OCI-LY7 (cell line): ENCODE results near the gene CSNK1D. TPM values are rescaled to one million over a fixed set of nuclear protein-coding genes. Genes with fewer than 3 reads are reported as not detected.

Experiments
- BruUV-seq: library from RNA; stranded (reverse); fragments of 400-500 nt; replicated peaks from 2 replicates; lab custom pipeline; 2021; lab: Mats Ljungman, UMichigan
- CTCF ChIA-PET: fragments of 300-600 bp; sonication (Branson Sonifier 250); formaldehyde crosslinking; loops from one replicate; lab custom pipeline; 2022; ENCODE audit warnings: antibody characterized with exemption; ENCODE audit not compliant: unreplicated experiment; lab: Charles Lee
- POLR2A ChIA-PET: fragments of 300-600 bp; sonication (Branson Sonifier 250); formaldehyde crosslinking; loops from one replicate; lab custom pipeline; 2022; ENCODE audit warnings: antibody characterized with exemption; lab: Charles Lee
- DNase-seq: peaks from one replicate; pipeline ENCODE4 v3.0.0-alpha.2; 2015; ENCODE audit warnings: low spot score
- H2AFZ ChIP-seq: fragments of 200-600 bp; sonication (generic), shearing (Covaris generic); 2 replicates; pipeline ENCODE4 v1.6.1; 2014; ENCODE audit warnings: mild to moderate bottlenecking, antibody characterized with exemption, low read length, moderate library complexity
- H3K27ac ChIP-seq: fragments of 200-600 bp; sonication (generic); 2 replicates; pipeline ENCODE4 v1.5.1; 2014; ENCODE audit warnings: mixed run types, low read depth, mild to moderate bottlenecking, moderate library complexity, low read length, inconsistent platforms; ENCODE audit not compliant: poor library complexity, severe bottlenecking
- H3K36me3 ChIP-seq: fragments of 200-600 bp; sonication (generic); 2 replicates; pipeline ENCODE4 v1.6.1; 2014; ENCODE audit warnings: mild to moderate bottlenecking, antibody characterized with exemption, low read length, moderate library complexity, mixed read lengths; ENCODE audit not compliant: insufficient read depth
- H3K4me1 ChIP-seq: fragments of 200-600 bp; sonication (generic); 2 replicates; pipeline ENCODE4 v1.5.1; 2014; ENCODE audit warnings: mild to moderate bottlenecking, low read length; ENCODE audit not compliant: insufficient read depth, poor library complexity, severe bottlenecking
- H3K4me2 ChIP-seq: fragments of 200-600 bp; sonication (generic); 2 replicates; pipeline ENCODE4 v1.6.1; 2014; ENCODE audit warnings: mild to moderate bottlenecking, low read length
- H3K4me3 ChIP-seq: fragments of 200-600 bp; sonication (generic); 2 replicates; pipeline ENCODE4 v1.5.1; 2014; ENCODE audit warnings: mild to moderate bottlenecking, low read depth, low read length; ENCODE audit not compliant: poor library complexity, severe bottlenecking
- H3K79me2 ChIP-seq: fragments of 200-600 bp; sonication (generic); 2 replicates; pipeline ENCODE4 v1.6.1; 2016; ENCODE audit warnings: low read depth, mild to moderate bottlenecking, low read length, moderate library complexity, mixed read lengths; ENCODE audit not compliant: insufficient read depth
- H3K9me2 ChIP-seq: fragments of 200-600 bp; sonication (generic); 2 replicates; pipeline ENCODE4 v1.6.1; 2016; ENCODE audit warnings: mild to moderate bottlenecking, low read length, mixed read lengths; ENCODE audit not compliant: insufficient read depth
- H3K9me3 ChIP-seq: fragments of 200-600 bp; sonication (generic); 2 replicates; pipeline ENCODE4 v1.6.1; 2014; ENCODE audit warnings: mild to moderate bottlenecking, mixed run types, low read length, mixed read lengths
- H4K20me1 ChIP-seq: fragments of 200-600 bp; sonication (generic); 2 replicates; pipeline ENCODE4 v1.6.1; 2014; ENCODE audit warnings: mild to moderate bottlenecking, antibody characterized with exemption, low read length, moderate library complexity, mixed read lengths; ENCODE audit not compliant: insufficient read depth
- EZH2phosphoT487 ChIP-seq: fragments of 200-600 bp; sonication (generic); IDR thresholded peaks from 2 replicates; pipeline ENCODE4 v1.6.1; 2018; ENCODE audit warnings: low read depth, borderline replicate concordance, mild to moderate bottlenecking, mixed run types, antibody characterized with exemption, low read length, moderate library complexity, mixed read lengths
- intact Hi-C: fragments of 100-400 bp; cut with micrococcal nuclease; formaldehyde crosslinking; loops from one replicate; pipeline ENCODE4 v1.10.0; 2022; ENCODE audit not compliant: unreplicated experiment
- total RNA-seq, 2 experiments: library from RNA; depleted of rRNA in 1 of 2; stranded (reverse); fragments of >200 nt in 1 of 2; shearing (Covaris generic) in 1 of 2; gene quantifications; 2 replicates each; pipeline ENCODE4 v1.2.3, GENCODE V29; 2014 to 2022
- TF ChIP-seq, protein P1 (sequence below): fragments of 200-600 bp; sonication (generic); conservative IDR thresholded peaks from 2 replicates; pipeline ENCODE4 v1.5.1; 2014; ENCODE audit warnings: mild to moderate bottlenecking, antibody characterized with exemption, low read length, moderate library complexity, mixed read lengths

CSNK1D gene
- total RNA-seq, 2 experiments from 2014 or later, result 53.0 to 181 TPM

DNA sequence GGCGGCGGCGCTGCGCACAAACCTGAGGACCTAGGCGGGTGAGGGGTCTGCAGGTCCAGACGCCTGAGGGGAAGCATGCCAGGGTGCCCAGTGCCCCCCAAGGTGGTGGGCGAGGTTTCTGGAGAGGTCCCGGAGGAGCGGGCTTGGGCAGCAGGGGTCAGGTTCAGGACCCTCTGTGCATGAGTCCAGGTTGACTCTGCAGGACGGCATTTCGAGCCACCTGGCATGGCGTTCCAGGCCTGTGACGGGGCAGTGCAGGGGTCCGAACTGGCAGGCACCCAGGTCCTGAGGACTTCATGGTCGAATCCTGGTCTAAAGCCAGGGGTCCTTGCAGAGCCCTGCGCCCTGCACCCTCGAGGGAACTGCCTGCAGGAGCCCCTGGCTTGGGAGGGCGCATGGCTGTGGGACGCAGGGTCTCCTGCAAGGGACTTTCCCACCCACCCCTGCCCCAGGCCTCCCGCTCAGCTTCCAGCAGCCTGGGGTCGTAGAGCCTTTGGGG lies 41.1 kb downstream of the CSNK1D start:
- TF ChIP-seq, protein P1, sequence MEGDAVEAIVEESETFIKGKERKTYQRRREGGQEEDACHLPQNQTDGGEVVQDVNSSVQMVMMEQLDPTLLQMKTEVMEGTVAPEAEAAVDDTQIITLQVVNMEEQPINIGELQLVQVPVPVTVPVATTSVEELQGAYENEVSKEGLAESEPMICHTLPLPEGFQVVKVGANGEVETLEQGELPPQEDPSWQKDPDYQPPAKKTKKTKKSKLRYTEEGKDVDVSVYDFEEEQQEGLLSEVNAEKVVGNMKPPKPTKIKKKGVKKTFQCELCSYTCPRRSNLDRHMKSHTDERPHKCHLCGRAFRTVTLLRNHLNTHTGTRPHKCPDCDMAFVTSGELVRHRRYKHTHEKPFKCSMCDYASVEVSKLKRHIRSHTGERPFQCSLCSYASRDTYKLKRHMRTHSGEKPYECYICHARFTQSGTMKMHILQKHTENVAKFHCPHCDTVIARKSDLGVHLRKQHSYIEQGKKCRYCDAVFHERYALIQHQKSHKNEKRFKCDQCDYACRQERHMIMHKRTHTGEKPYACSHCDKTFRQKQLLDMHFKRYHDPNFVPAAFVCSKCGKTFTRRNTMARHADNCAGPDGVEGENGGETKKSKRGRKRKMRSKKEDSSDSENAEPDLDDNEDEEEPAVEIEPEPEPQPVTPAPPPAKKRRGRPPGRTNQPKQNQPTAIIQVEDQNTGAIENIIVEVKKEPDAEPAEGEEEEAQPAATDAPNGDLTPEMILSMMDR, result no peak
- TF ChIP-seq EZH2phosphoT487, result no peak
- H3K4me2 ChIP-seq, result no peak overlapping the region
- no TSS peak for BruUV-seq
- CTCF ChIA-PET, result no interaction called here
- no peak for DNase-seq
- H3K9me3 ChIP-seq, result no peaks in the 10 kb centered on the region
- no peak overlapping the region for H3K27ac ChIP-seq
- intact Hi-C loops, result loop anchor here (5.0 kb wide), 1 partner anchor 185 kb away; the partner anchor contains the start of genes HEXD and OGFOD3
- no peak overlapping the region for H3K4me3 ChIP-seq
- H3K9me2 ChIP-seq, result no peaks in the 10 kb centered on the region
- H2AFZ ChIP-seq, result no peak overlapping the region
- no peaks in the 10 kb centered on the region for H3K79me2 ChIP-seq
- peaks cover 8% of the 10 kb centered on the region; the same call in 1 of the 2 replicates for H4K20me1 ChIP-seq
- H3K36me3 ChIP-seq, result no peaks in the 10 kb centered on the region
- peaks cover 43% of the 10 kb centered on the region for H3K4me1 ChIP-seq
- POLR2A ChIA-PET, result interaction anchor here (0.5 kb wide), 1 partner anchor 232 kb away, joined by 3 read pairs; no protein-coding TSS in a partner anchor

DNA sequence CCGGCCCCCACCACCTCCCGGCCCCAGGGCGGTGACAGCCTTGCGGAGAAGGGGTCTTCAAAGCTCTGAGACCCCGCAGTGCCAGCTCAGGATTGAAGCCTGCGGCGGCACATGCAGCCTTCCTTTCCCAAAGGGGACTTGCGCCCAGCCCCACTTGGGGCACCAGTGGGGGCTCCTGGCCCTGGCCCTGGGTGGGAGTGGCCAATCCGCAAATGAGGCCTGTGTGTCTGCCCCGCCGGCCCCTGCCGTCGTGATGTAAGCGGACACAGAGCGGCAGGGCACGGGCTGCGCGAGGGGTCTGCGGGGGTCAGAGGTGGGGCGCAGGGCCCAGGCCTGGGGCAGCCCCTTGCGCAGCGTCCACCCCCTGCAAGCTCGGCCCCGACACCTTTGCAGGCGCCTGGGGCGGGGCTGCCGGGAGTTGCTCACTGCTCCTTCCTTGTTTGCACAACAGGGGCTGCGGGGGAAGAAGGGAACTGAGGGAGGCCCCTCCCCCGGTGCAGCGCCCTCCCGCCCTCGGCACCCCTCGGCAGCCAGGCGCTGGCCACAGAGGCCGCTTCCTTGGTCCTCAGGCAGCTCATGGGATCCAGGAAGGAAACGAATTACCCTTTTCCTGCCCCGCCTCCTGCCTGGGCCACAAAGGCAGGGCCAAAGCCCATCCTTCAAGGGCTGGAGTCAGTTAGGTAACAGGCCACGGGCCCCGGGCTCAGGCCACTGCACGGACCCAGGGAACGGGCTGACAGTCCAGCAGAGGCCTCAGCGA lies 41.8 kb downstream of the CSNK1D start:
- no peaks in the 10 kb centered on the region for H3K9me2 ChIP-seq
- H4K20me1 ChIP-seq, result peaks cover 8% of the 10 kb centered on the region; the same call in 1 of the 2 replicates
- H2AFZ ChIP-seq, result no peak overlapping the region
- H3K27ac ChIP-seq, result no peak overlapping the region
- no TSS peak for BruUV-seq
- intact Hi-C loops, result loop anchor here (5.0 kb wide), 1 partner anchor 186 kb away; the partner anchor contains the start of genes HEXD and OGFOD3
- TF ChIP-seq, protein P1, result no peak
- no peak for TF ChIP-seq EZH2phosphoT487
- H3K4me1 ChIP-seq, result peaks cover 43% of the 10 kb centered on the region
- no peaks in the 10 kb centered on the region for H3K36me3 ChIP-seq
- peak overlapping the region; percentile 10 for H3K4me3 ChIP-seq
- DNase-seq, result no peak
- H3K79me2 ChIP-seq, result no peaks in the 10 kb centered on the region
- peak overlapping the region; percentile 36; the same call in 1 of the 2 replicates for H3K4me2 ChIP-seq
- CTCF ChIA-PET, result no interaction called here
- POLR2A ChIA-PET, result no interaction called here
- no peaks in the 10 kb centered on the region for H3K9me3 ChIP-seq

DNA sequence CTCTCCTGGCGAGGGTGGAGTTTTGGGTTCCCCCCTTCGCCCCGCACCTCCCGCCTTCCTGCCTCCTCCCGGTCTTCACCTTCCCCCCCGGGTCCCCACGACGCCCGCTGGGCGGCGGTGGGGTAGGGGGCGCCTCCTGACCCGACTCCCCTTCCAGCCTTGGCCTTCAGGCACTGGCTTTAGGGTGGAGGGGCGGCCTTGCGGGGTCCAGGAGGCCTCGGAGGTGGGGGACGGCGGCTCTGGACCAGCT lies 42.3 kb downstream of the CSNK1D start:
- Histone ChIP-seq H3K79me2 (no peaks in the 10 kb centered on the region), H3K9me2 (no peaks in the 10 kb centered on the region), H3K27ac (no peak overlapping the region), H2AFZ (no peak overlapping the region), H3K4me1 (peaks cover 43% of the 10 kb centered on the region), H3K9me3 (no peaks in the 10 kb centered on the region), H3K4me3 (peak overlapping the region; percentile 10), H4K20me1 (peaks cover 8% of the 10 kb centered on the region; the same call in 1 of the 2 replicates), H3K4me2 (peak overlapping the region; percentile 36; the same call in 1 of the 2 replicates), H3K36me3 (no peaks in the 10 kb centered on the region)
- POLR2A ChIA-PET, result no interaction called here
- no TSS peak for BruUV-seq
- intact Hi-C loops, result loop anchor here (5.0 kb wide), 1 partner anchor 186 kb away; the partner anchor contains the start of genes HEXD and OGFOD3
- no peak for TF ChIP-seq EZH2phosphoT487
- TF ChIP-seq, protein P1, result 0 out of 2 replicates have a peak, but pooled peaks have one; percentile 13
- no peak for DNase-seq
- CTCF ChIA-PET, result no interaction called here
